Liver (tissue), 9 donors: Measurements from ENCODE around the gene SLC22A3. TPM values are rescaled to one million over a fixed set of nuclear protein-coding genes. Genes with fewer than 3 reads are reported as not detected.

Experiments
- DNase-seq: peaks from one replicate; pipeline ENCODE4 v3.0.0-alpha.2; 2017; ENCODE audit warnings: low spot score
- H3K27ac ChIP-seq, 2 donors: one replicate each; pipeline ENCODE4 v1.7.0; 2013; ENCODE audit warnings: inconsistent platforms in 2 of 2, low read length in 2 of 2, control low read depth in 1 of 2, low read depth in 1 of 2, mild to moderate bottlenecking in 1 of 2
- H3K27me3 ChIP-seq, 4 donors: one replicate each; pipeline versions ENCODE4 v1.6.1 to v1.7.0; 2013; ENCODE audit warnings: low read length in 3 of 4, inconsistent platforms in 1 of 4, mild to moderate bottlenecking in 1 of 4, moderate library complexity in 1 of 4; ENCODE audit not compliant: control insufficient read depth in 4 of 4, insufficient read depth in 4 of 4
- H3K36me3 ChIP-seq, 4 donors: one replicate each; pipeline versions ENCODE4 v1.6.1 to v1.7.0; 2013; ENCODE audit warnings: low read length in 3 of 4, mild to moderate bottlenecking in 3 of 4, low read depth in 1 of 4, moderate library complexity in 1 of 4; ENCODE audit not compliant: control insufficient read depth in 4 of 4, insufficient read depth in 3 of 4
- H3K4me1 ChIP-seq, 4 donors: one replicate each; pipeline versions ENCODE4 v1.6.1 to v1.7.0; 2013; ENCODE audit warnings: low read length in 3 of 4, mild to moderate bottlenecking in 3 of 4, moderate library complexity in 1 of 4; ENCODE audit not compliant: control insufficient read depth in 4 of 4, insufficient read depth in 4 of 4
- H3K4me3 ChIP-seq, 3 donors: one replicate each; pipeline versions ENCODE4 v1.6.1 to v1.7.0; 2013; ENCODE audit warnings: low read length in 3 of 3, control low read depth in 1 of 3, low read depth in 1 of 3, mild to moderate bottlenecking in 1 of 3
- H3K9ac ChIP-seq, 2 donors: one replicate each; pipeline ENCODE4 v1.7.0; 2013; ENCODE audit warnings: low read length in 2 of 2, mild to moderate bottlenecking in 2 of 2, moderate library complexity in 2 of 2, control low read depth in 1 of 2, low read depth in 1 of 2
- H3K9me3 ChIP-seq, 4 donors: one replicate each; pipeline versions ENCODE4 v1.6.1 to v1.7.0; 2013; ENCODE audit warnings: low read length in 3 of 4; ENCODE audit not compliant: control insufficient read depth in 4 of 4
- EGR1 ChIP-seq, 2 donors: IDR thresholded peaks; 2 replicates each; pipeline ENCODE4 v1.6.1; 2016 to 2018; ENCODE audit warnings: antibody characterized with exemption in 2 of 2, low read depth in 2 of 2
- FOXA1 ChIP-seq: IDR thresholded peaks from 2 replicates; pipeline ENCODE4 v1.6.1; 2016; ENCODE audit warnings: antibody characterized with exemption
- FOXA2 ChIP-seq: IDR thresholded peaks from 2 replicates; pipeline ENCODE4 v1.6.1; 2016; ENCODE audit warnings: antibody characterized with exemption
- HNF4G ChIP-seq: IDR thresholded peaks from 2 replicates; pipeline ENCODE4 v1.6.1; 2016; ENCODE audit warnings: antibody characterized with exemption
- JUND ChIP-seq, 2 donors: IDR thresholded peaks; 2 replicates each; pipeline ENCODE4 v1.6.1; 2016; ENCODE audit warnings: antibody characterized with exemption in 2 of 2
- NR2F2 ChIP-seq: IDR thresholded peaks from 2 replicates; pipeline ENCODE4 v1.6.1; 2016; ENCODE audit warnings: antibody characterized with exemption
- RAD21 ChIP-seq, 2 donors: IDR thresholded peaks; 2 replicates each; pipeline ENCODE4 v1.6.1; 2016; ENCODE audit warnings: antibody characterized with exemption in 2 of 2, mild to moderate bottlenecking in 2 of 2
- RXRA ChIP-seq, 2 donors: IDR thresholded peaks; 2 replicates each; pipeline ENCODE4 v1.6.1; 2017 to 2018; ENCODE audit warnings: antibody characterized with exemption in 2 of 2, mild to moderate bottlenecking in 1 of 2
- SP1 ChIP-seq: IDR thresholded peaks from 2 replicates; pipeline ENCODE4 v1.6.1; 2018; ENCODE audit warnings: antibody characterized with exemption, mild to moderate bottlenecking
- TAF1 ChIP-seq: conservative IDR thresholded peaks from 2 replicates; pipeline ENCODE4 v1.6.1; 2016; ENCODE audit warnings: antibody characterized with exemption, mild to moderate bottlenecking
- YY1 ChIP-seq: IDR thresholded peaks from 2 replicates; pipeline ENCODE4 v1.6.1; 2016; ENCODE audit warnings: antibody characterized with exemption, mild to moderate bottlenecking
- WGBS: extraction: QIAGEN DNeasy Blood & Tissue Kit; methylation state at CpG from one replicate; pipeline ENCODE4 v1.1.7; 2013; 5-methylcytosine and 5-hydroxymethylcytosine counted together
- polyA plus RNA-seq, 2 donors: library from polyadenylated mRNA; stranded (reverse) in 1 of 2; unstranded in 1 of 2; fragments of 200-250 nt in 1 of 2; fragments of >200 nt in 1 of 2; fragmentation: Nextera tagmentation in 1 of 2; extraction: Ambion mirVana in 1 of 2; gene quantifications; one replicate each; pipeline versions ENCODE4 v1.2.1 to v1.2.3, GENCODE V29; 2013 to 2015
- total RNA-seq, 2 donors: library from RNA; depleted of rRNA; stranded (reverse); fragments of >200 nt; gene quantifications; one replicate each; pipeline ENCODE4 v1.2.3, GENCODE V29; 2014
- TF ChIP-seq, protein P1 (sequence below): fragments of 150-350 bp; IDR thresholded peaks from 2 replicates; pipeline ENCODE4 v1.5.1; 2017; ENCODE audit warnings: improper control_type of control experiment, low read depth, low read length; ENCODE audit not compliant: missing input control
- TF ChIP-seq, protein P2 (sequence below): IDR thresholded peaks from 2 replicates; pipeline ENCODE4 v1.6.1; 2016; ENCODE audit warnings: antibody characterized with exemption
- TF ChIP-seq, protein P3 (sequence below): IDR thresholded peaks from 2 replicates; pipeline ENCODE4 v1.6.1; 2016; ENCODE audit warnings: antibody characterized with exemption
- TF ChIP-seq, protein P4 (sequence below): IDR thresholded peaks from 2 replicates; pipeline ENCODE4 v1.6.1; 2016; ENCODE audit warnings: antibody characterized with exemption
- TF ChIP-seq, protein P5 (sequence below): IDR thresholded peaks from 2 replicates; pipeline ENCODE4 v1.6.1; 2016; ENCODE audit warnings: antibody characterized with exemption, mild to moderate bottlenecking
- donor health status: healthy.
- donor health status: healthy.
- donor health status: healthy.
- donor health status: healthy.
- donor health status: healthy.

SLC22A3 gene
- total and polyA plus RNA-seq, 4 donors: 7.6 to 40.9 (median 19.4) TPM

DNA sequence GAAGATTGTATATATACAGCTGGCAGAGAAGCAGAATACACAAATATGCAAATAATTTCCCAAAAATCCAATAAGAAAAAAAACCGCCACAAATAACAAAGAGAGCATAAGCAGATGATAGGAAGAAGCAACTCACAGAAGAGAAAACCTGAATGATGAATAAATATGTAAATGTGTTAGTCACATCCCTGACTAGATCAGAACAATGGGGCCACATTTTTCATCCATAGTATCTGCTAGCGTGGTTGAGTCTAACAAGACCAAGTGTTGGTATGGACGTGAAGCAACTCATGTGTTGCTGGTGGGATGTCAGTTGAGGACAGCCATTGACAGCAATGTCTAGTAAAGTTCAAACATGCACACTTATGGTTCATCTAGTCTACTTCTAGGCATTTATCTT is 3.9 kb upstream of the SLC22A3 start:
- WGBS: 93% methylated on average over 3 of the region's 3 CpGs
- Histone ChIP-seq H3K4me1 (peaks cover 0 to 4% (median under 1%) of the 10 kb centered on the region in 4 donors), H3K27me3 (peaks cover 0 to 2% (median 0%) of the 10 kb centered on the region in 4 donors)

DNA sequence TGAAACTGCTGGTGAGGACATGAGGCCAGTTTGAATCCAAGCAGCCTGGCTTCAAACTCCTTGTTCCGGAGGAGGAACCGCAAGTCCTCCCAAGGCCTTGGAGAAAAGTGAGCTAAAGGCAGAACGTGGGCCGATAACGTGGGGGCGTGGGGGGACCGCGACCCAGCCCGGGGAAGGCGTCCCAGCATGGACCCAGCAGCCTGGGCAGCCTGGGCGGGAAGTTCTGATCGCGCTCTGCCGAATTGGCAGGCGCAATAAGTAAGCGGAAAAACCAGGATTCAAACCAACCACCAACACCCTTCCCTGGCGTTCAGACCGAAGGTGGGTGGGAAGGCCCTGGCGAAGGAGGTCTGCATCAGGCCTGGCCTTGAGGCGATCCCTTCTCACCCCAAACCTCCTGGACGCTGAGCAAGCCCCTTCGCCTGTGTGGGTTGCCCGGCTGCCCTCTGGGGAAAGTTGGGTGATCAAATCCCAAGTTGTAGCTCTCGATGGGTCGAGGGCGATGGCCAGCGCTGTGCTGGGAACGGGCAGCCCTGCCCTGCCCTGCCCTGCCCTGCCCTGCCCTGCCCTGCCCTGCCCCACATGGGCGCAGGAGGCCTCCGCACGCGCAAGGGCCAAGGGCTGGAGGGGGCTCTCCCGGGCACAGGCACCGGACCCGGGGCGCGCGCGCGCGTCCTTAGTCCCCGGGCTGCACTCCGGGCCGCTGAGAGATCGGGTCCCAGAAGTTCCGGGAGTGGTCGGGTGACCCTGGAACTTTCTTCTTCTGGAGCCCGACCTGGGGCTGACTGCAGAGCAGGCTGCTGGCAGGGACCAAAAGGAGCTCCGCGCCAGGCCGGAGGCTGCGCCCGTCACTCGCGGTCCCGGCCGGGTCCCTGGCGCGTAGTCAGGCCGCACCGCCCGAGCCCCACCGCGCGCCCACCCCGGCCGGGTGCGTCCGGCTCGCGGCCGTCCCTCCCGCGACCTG is 637 bp upstream of the SLC22A3 start:
- 37% methylated on average over 74 of the region's 74 CpGs for WGBS
- no peaks in the 10 kb centered on the region for H3K36me3 ChIP-seq
- H3K4me1 ChIP-seq: peaks cover 3 to 19% (median 10%) of the 10 kb centered on the region in 4 donors
- no peaks in the 10 kb centered on the region for H3K27me3 ChIP-seq
- H3K9me3 ChIP-seq: no peaks in the 10 kb centered on the region
- H3K27ac ChIP-seq: no peak overlapping the region
- H3K4me3 ChIP-seq: peak overlapping the region; percentile 9 to 88 (median 36)
- no peak overlapping the region for H3K9ac ChIP-seq
- no peak for DNase-seq
- TF ChIP-seq NR2F2 (no peak), SP1 (no peak), RAD21 (IDR thresholded peaks at IDR 0.05) (no peak), YY1 (no peak), EGR1 (IDR thresholded peaks at IDR 0.05; ENCODE audit: low read depth in 2 of 2) (no peak), HNF4G (no peak), RXRA (IDR thresholded peaks at IDR 0.05) (no peak), FOXA2 (no peak), TAF1 (no peak), FOXA1 (no peak), JUND (IDR thresholded peaks at IDR 0.05) (no peak)
- TF ChIP-seq, protein P1, sequence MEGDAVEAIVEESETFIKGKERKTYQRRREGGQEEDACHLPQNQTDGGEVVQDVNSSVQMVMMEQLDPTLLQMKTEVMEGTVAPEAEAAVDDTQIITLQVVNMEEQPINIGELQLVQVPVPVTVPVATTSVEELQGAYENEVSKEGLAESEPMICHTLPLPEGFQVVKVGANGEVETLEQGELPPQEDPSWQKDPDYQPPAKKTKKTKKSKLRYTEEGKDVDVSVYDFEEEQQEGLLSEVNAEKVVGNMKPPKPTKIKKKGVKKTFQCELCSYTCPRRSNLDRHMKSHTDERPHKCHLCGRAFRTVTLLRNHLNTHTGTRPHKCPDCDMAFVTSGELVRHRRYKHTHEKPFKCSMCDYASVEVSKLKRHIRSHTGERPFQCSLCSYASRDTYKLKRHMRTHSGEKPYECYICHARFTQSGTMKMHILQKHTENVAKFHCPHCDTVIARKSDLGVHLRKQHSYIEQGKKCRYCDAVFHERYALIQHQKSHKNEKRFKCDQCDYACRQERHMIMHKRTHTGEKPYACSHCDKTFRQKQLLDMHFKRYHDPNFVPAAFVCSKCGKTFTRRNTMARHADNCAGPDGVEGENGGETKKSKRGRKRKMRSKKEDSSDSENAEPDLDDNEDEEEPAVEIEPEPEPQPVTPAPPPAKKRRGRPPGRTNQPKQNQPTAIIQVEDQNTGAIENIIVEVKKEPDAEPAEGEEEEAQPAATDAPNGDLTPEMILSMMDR: no peak
- TF ChIP-seq, protein P2, sequence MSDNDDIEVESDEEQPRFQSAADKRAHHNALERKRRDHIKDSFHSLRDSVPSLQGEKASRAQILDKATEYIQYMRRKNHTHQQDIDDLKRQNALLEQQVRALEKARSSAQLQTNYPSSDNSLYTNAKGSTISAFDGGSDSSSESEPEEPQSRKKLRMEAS: no peak
- TF ChIP-seq, protein P3, sequence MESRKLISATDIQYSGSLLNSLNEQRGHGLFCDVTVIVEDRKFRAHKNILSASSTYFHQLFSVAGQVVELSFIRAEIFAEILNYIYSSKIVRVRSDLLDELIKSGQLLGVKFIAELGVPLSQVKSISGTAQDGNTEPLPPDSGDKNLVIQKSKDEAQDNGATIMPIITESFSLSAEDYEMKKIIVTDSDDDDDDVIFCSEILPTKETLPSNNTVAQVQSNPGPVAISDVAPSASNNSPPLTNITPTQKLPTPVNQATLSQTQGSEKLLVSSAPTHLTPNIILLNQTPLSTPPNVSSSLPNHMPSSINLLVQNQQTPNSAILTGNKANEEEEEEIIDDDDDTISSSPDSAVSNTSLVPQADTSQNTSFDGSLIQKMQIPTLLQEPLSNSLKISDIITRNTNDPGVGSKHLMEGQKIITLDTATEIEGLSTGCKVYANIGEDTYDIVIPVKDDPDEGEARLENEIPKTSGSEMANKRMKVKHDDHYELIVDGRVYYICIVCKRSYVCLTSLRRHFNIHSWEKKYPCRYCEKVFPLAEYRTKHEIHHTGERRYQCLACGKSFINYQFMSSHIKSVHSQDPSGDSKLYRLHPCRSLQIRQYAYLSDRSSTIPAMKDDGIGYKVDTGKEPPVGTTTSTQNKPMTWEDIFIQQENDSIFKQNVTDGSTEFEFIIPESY: no peak
- TF ChIP-seq, protein P4, sequence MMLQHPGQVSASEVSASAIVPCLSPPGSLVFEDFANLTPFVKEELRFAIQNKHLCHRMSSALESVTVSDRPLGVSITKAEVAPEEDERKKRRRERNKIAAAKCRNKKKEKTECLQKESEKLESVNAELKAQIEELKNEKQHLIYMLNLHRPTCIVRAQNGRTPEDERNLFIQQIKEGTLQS: no peak

More for the DNA sequence above, 3.9 kb upstream of the SLC22A3 start:
- no peak overlapping the region for H3K27ac ChIP-seq
- no peak overlapping the region for H3K4me3 ChIP-seq
- no peak for TF ChIP-seq FOXA2
- no peak for TF ChIP-seq HNF4G
- TF ChIP-seq, protein P4: no peak
- no peak for TF ChIP-seq JUND (IDR thresholded peaks at IDR 0.05)
- TF ChIP-seq, protein P5, sequence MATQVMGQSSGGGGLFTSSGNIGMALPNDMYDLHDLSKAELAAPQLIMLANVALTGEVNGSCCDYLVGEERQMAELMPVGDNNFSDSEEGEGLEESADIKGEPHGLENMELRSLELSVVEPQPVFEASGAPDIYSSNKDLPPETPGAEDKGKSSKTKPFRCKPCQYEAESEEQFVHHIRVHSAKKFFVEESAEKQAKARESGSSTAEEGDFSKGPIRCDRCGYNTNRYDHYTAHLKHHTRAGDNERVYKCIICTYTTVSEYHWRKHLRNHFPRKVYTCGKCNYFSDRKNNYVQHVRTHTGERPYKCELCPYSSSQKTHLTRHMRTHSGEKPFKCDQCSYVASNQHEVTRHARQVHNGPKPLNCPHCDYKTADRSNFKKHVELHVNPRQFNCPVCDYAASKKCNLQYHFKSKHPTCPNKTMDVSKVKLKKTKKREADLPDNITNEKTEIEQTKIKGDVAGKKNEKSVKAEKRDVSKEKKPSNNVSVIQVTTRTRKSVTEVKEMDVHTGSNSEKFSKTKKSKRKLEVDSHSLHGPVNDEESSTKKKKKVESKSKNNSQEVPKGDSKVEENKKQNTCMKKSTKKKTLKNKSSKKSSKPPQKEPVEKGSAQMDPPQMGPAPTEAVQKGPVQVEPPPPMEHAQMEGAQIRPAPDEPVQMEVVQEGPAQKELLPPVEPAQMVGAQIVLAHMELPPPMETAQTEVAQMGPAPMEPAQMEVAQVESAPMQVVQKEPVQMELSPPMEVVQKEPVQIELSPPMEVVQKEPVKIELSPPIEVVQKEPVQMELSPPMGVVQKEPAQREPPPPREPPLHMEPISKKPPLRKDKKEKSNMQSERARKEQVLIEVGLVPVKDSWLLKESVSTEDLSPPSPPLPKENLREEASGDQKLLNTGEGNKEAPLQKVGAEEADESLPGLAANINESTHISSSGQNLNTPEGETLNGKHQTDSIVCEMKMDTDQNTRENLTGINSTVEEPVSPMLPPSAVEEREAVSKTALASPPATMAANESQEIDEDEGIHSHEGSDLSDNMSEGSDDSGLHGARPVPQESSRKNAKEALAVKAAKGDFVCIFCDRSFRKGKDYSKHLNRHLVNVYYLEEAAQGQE: no peak
- TF ChIP-seq, protein P2: no peak
- TF ChIP-seq EGR1 (IDR thresholded peaks at IDR 0.05; ENCODE audit: low read depth in 2 of 2): no peak
- H3K36me3 ChIP-seq: no peaks in the 10 kb centered on the region
- no peak overlapping the region for H3K9ac ChIP-seq
- H3K9me3 ChIP-seq: no peaks in the 10 kb centered on the region
- no peak for DNase-seq
